Measurements from ENCODE around the gene EHD2.
"Not testable (repeated sequence)": the region's sequence is repeated elsewhere in the genome, so short reads cannot be mapped to it uniquely, and the experiment has no call there.

The EHD2 gene

GRCh38 chr19:47776568-47776967, 63.3 kb downstream of the EHD2 start:
- TF ChIP-seq GABPA (IDR thresholded peaks at IDR 0.05; ENCODE audit: low read depth) (no peak), POLR2AphosphoS5 (IDR thresholded peaks at IDR 0.05; ENCODE audit: low read depth) (no peak), CTCF (IDR thresholded peaks at IDR 0.05; ENCODE audit: insufficient read depth, low read length) (no peak), REST (IDR thresholded peaks at IDR 0.05; ENCODE audit: insufficient replicate concordance, low read depth) (no peak), SPI1 (IDR thresholded peaks at IDR 0.05; ENCODE audit: borderline replicate concordance, low read depth) (no peak)
- DNase-seq (ENCODE audit: low read depth in 1 of 2, low spot score in 1 of 2), result no peak
- H3K27me3 ChIP-seq (ENCODE audit: insufficient read depth, poor library complexity, severe bottlenecking), result no peaks in the 10 kb centered on the region
- no peak overlapping the region for H3K27ac ChIP-seq (replicated peaks)
- no peak overlapping the region for H3K4me3 ChIP-seq (replicated peaks; ENCODE audit: insufficient read depth, low read length)

- peak overlapping the region; percentile 96 for H3K4me3 ChIP-seq (replicated peaks; ENCODE audit: insufficient read depth, low read length)
- DNase-seq (ENCODE audit: low read depth in 1 of 2, low spot score in 1 of 2); H3K27me3 ChIP-seq (ENCODE audit: insufficient read depth, poor library complexity, severe bottlenecking); H3K27ac ChIP-seq (replicated peaks): not testable (repeated sequence)
Measured at GRCh38 chr19:47777245-47778048, 64.2 kb downstream of the EHD2 start.

GRCh38 chr19:47778049-47778953, 65.1 kb downstream of the EHD2 start, which contains the start of gene SELENOW:
SELENOW (plus strand) TSS chr19:47778703; CDS start chr19:47778786, 83 bp downstream.
- peak; percentile 58 to 60 for DNase-seq (ENCODE audit: low read depth in 1 of 2, low spot score in 1 of 2)
- Histone ChIP-seq H3K27me3 (ENCODE audit: insufficient read depth, poor library complexity, severe bottlenecking) (no peaks in the 10 kb centered on the region), H3K27ac (replicated peaks) (peak within 1 kb of the TSS; percentile 89), H3K4me3 (replicated peaks; ENCODE audit: insufficient read depth, low read length) (peak within 1 kb of the TSS; percentile 96)
- TF ChIP-seq REST (IDR thresholded peaks at IDR 0.05; ENCODE audit: insufficient replicate concordance, low read depth), result no peak
- TF ChIP-seq POLR2AphosphoS5 (IDR thresholded peaks at IDR 0.05; ENCODE audit: low read depth), result peak; percentile 28; the same call in 1 of the 2 replicates
- no peak for TF ChIP-seq CTCF (IDR thresholded peaks at IDR 0.05; ENCODE audit: insufficient read depth, low read length)
- no peak for TF ChIP-seq GABPA (IDR thresholded peaks at IDR 0.05; ENCODE audit: low read depth)
- TF ChIP-seq SPI1 (IDR thresholded peaks at IDR 0.05; ENCODE audit: borderline replicate concordance, low read depth), result no peak

- H3K27me3 ChIP-seq (ENCODE audit: insufficient read depth, poor library complexity, severe bottlenecking), result no peaks in the 10 kb centered on the region
- no peak for TF ChIP-seq CTCF (IDR thresholded peaks at IDR 0.05; ENCODE audit: insufficient read depth, low read length)
- TF ChIP-seq REST (IDR thresholded peaks at IDR 0.05; ENCODE audit: insufficient replicate concordance, low read depth), result no peak
- TF ChIP-seq SPI1 (IDR thresholded peaks at IDR 0.05; ENCODE audit: borderline replicate concordance, low read depth), result no peak
- TF ChIP-seq GABPA (IDR thresholded peaks at IDR 0.05; ENCODE audit: low read depth), result no peak
- no peak for TF ChIP-seq POLR2AphosphoS5 (IDR thresholded peaks at IDR 0.05; ENCODE audit: low read depth)
- H3K27ac ChIP-seq (replicated peaks), result no peak overlapping the region
- peak overlapping the region; percentile 96 for H3K4me3 ChIP-seq (replicated peaks; ENCODE audit: insufficient read depth, low read length)
- DNase-seq (ENCODE audit: low read depth in 1 of 2, low spot score in 1 of 2), result no peak
Measured at GRCh38 chr19:47778954-47779351, 65.7 kb downstream of the EHD2 start.

All from HL-60 (cell line).